ENCODE data around the gene SLC49A4. TPM values are rescaled to one million over a fixed set of nuclear protein-coding genes. Genes with fewer than 3 reads are reported as not detected.

The SLC49A4 gene
- total RNA-seq, 1 donor from 2014 or later, result 10.3 TPM

GRCh38 chr3:122859021-122859805, 64.3 kb downstream of the SLC49A4 start:
- no peak for ATAC-seq

- ATAC-seq, result no peak
These were observed 67.5 kb downstream of the SLC49A4 start for GRCh38 chr3:122862381-122862780.

- ATAC-seq, result no peak
These were observed 69.6 kb downstream of the SLC49A4 start for GRCh38 chr3:122864498-122864897.

- ATAC-seq, result no peak
These were observed 73.5 kb downstream of the SLC49A4 start for GRCh38 chr3:122868322-122868721.

- ATAC-seq, result no peak
These were observed 79.1 kb downstream of the SLC49A4 start for GRCh38 chr3:122873741-122874515.

- ATAC-seq, result no peak
These were observed 80.8 kb downstream of the SLC49A4 start for GRCh38 chr3:122875547-122876127.

GRCh38 chr3:122880173-122880572, 85.3 kb downstream of the SLC49A4 start:
- ATAC-seq, result no peak

- no peak for ATAC-seq
These were observed 85.8 kb downstream of the SLC49A4 start for GRCh38 chr3:122880624-122881023.

GRCh38 chr3:122882361-122882947, 87.6 kb downstream of the SLC49A4 start:
- no peak for ATAC-seq

- ATAC-seq, result no peak
These were observed 91.4 kb downstream of the SLC49A4 start for GRCh38 chr3:122886251-122886650.

- ATAC-seq, result no peak
These were observed 92.1 kb downstream of the SLC49A4 start for GRCh38 chr3:122886946-122887345.

- ATAC-seq, result peak; percentile 89
These were observed 95.3 kb downstream of the SLC49A4 start for GRCh38 chr3:122890077-122890719.

- ATAC-seq, result no peak
These were observed 95.9 kb downstream of the SLC49A4 start for GRCh38 chr3:122890720-122891220.

- ATAC-seq, result no peak
These were observed 97.5 kb downstream of the SLC49A4 start for GRCh38 chr3:122892118-122892960.

GRCh38 chr3:122893282-122893681, 98.4 kb downstream of the SLC49A4 start:
- peak; percentile 61 for ATAC-seq

GRCh38 chr3:122893754-122894668, 99.1 kb downstream of the SLC49A4 start:
- ATAC-seq, result peak; percentile 58

GRCh38 chr3:122898298-122898697, 103.4 kb downstream of the SLC49A4 start:
- ATAC-seq, result no peak

- ATAC-seq, result no peak
These were observed 107.5 kb downstream of the SLC49A4 start for GRCh38 chr3:122902326-122902725.

GRCh38 chr3:122903171-122903570, 108.3 kb downstream of the SLC49A4 start:
- no peak for ATAC-seq

- ATAC-seq, result no peak
These were observed 112.6 kb downstream of the SLC49A4 start for GRCh38 chr3:122907471-122907870.
